ENCODE measurements around the gene CELA2A.
"Not testable (repeated sequence)": the region's sequence is repeated elsewhere in the genome, so short reads cannot be mapped to it uniquely, and the experiment has no call there.

DNA sequence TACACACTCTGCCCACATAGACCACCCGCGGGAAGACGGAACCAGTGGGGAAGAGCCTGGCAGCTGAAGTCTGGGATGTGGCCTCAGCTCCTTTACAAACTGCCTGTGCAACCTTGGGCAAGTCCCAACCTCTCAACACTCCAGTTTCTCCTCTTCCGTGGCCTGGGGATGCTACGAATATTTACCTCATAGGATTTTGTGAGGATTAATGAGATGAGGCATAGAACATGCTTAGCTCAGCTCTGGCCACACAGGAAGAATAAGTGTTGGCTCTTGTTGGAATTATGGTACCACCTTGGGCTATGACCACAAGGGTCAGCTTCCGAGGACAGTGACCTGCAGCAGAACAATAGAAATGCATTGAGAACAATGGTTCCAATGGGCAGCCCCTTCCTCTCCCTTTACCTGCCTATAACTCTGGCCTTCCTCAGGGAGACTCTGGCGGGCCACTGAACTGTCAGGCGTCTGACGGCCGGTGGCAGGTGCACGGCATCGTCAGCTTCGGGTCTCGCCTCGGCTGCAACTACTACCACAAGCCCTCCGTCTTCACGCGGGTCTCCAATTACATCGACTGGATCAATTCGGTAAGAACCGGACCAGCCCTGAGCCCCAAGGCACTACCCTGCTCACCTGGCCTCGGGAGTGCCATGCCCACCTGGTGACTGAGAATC, 10.6 kb downstream of the CELA2A start:
- TF ChIP-seq TAF1, POLR2A, POLR2AphosphoS5 (IDR thresholded peaks at IDR 0.05; ENCODE audit: low read depth, low read length): not testable (repeated sequence)
